ENCODE measurements around the gene UVRAG. TPM values are rescaled to one million over a fixed set of nuclear protein-coding genes. Genes with fewer than 3 reads are reported as not detected.

Gene UVRAG
- total RNA-seq, 4 donors from 2014 or later, result 27.3 to 38.7 (median 33.6) TPM

GRCh38 chr11:75980031-75980430 is 165.0 kb downstream of the UVRAG start:
- Histone ChIP-seq H3K4me1 (no peaks in the 10 kb centered on the region), H3K4me3 (no peak overlapping the region), H3K27me3 (no peaks in the 10 kb centered on the region), H3K36me3 (peaks cover 0 to 16% (median 0%) of the 10 kb centered on the region in 3 donors), H3K27ac (no peak overlapping the region), H3K9me3 (no peaks in the 10 kb centered on the region)
- WGBS, 2 donors, result 93 to 99% methylated on average over 2 of the region's 2 CpGs
- DNase-seq (ENCODE audit: low spot score in 2 of 2), result no peak
- TF ChIP-seq POLR2A (IDR thresholded peaks at IDR 0.05) (no peak), EP300 (IDR thresholded peaks at IDR 0.05) (no peak)
- TF ChIP-seq, protein P1, sequence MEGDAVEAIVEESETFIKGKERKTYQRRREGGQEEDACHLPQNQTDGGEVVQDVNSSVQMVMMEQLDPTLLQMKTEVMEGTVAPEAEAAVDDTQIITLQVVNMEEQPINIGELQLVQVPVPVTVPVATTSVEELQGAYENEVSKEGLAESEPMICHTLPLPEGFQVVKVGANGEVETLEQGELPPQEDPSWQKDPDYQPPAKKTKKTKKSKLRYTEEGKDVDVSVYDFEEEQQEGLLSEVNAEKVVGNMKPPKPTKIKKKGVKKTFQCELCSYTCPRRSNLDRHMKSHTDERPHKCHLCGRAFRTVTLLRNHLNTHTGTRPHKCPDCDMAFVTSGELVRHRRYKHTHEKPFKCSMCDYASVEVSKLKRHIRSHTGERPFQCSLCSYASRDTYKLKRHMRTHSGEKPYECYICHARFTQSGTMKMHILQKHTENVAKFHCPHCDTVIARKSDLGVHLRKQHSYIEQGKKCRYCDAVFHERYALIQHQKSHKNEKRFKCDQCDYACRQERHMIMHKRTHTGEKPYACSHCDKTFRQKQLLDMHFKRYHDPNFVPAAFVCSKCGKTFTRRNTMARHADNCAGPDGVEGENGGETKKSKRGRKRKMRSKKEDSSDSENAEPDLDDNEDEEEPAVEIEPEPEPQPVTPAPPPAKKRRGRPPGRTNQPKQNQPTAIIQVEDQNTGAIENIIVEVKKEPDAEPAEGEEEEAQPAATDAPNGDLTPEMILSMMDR (IDR thresholded peaks at IDR 0.05), result no peak

DNA sequence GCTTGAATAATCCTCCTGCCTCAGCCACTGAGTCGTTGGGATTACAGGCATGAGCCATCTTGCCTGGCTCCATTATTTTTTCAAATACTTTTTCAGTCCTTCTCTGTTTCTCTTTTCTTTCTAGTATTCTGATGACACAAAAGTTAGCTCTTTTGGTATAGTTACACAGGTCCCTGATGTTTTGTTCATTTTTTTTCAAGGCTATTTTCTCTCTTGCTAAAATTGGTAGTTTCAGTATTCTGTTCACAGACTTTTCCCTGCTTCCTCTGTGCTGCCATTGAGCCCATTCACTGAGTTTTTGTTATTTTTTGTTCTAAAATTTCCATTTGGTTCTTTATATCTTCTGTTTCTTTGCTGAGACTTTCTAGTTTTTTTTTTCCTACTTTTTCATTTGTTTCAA is 166.5 kb downstream of the UVRAG start:
- WGBS, 2 donors, result 90 to 100% methylated on average over 1 of the region's 1 CpG
- Histone ChIP-seq H3K4me3 (no peak overlapping the region), H3K4me1 (no peaks in the 10 kb centered on the region), H3K27ac (no peak overlapping the region), H3K27me3 (no peaks in the 10 kb centered on the region), H3K9me3 (no peaks in the 10 kb centered on the region), H3K36me3 (peaks cover 0 to 16% (median 0%) of the 10 kb centered on the region in 3 donors)
- TF ChIP-seq EP300 (IDR thresholded peaks at IDR 0.05) (no peak), POLR2A (IDR thresholded peaks at IDR 0.05) (no peak)
- TF ChIP-seq, protein P1 (IDR thresholded peaks at IDR 0.05), result no peak
- no peak for DNase-seq (ENCODE audit: low spot score in 2 of 2)

- TF ChIP-seq POLR2A (IDR thresholded peaks at IDR 0.05) (no peak), EP300 (IDR thresholded peaks at IDR 0.05) (no peak)
- TF ChIP-seq, protein P1 (IDR thresholded peaks at IDR 0.05), result no peak
- 85 to 92% methylated on average over 4 of the region's 4 CpGs for WGBS, 2 donors
- Histone ChIP-seq H3K36me3 (peaks cover 0 to 16% (median 0%) of the 10 kb centered on the region in 3 donors), H3K4me3 (no peak overlapping the region), H3K27ac (no peak overlapping the region), H3K4me1 (no peaks in the 10 kb centered on the region), H3K9me3 (no peaks in the 10 kb centered on the region), H3K27me3 (no peaks in the 10 kb centered on the region)
- no peak for DNase-seq (ENCODE audit: low spot score in 2 of 2)
Measured at GRCh38 chr11:75982309-75982708, 167.3 kb downstream of the UVRAG start.

GRCh38 chr11:75986966-75987365 is 172.0 kb downstream of the UVRAG start:
- 76 to 89% methylated on average over 2 of the region's 2 CpGs for WGBS, 2 donors
- Histone ChIP-seq H3K27ac (no peak overlapping the region), H3K9me3 (no peaks in the 10 kb centered on the region), H3K36me3 (peaks cover 0 to 24% (median 0%) of the 10 kb centered on the region in 3 donors), H3K4me1 (no peaks in the 10 kb centered on the region), H3K4me3 (no peak overlapping the region), H3K27me3 (no peaks in the 10 kb centered on the region)
- no peak for TF ChIP-seq EP300 (IDR thresholded peaks at IDR 0.05)
- DNase-seq (ENCODE audit: low spot score in 2 of 2), result no peak

- WGBS, 2 donors, result 75 to 76% methylated on average over 2 of the region's 2 CpGs
- peaks cover 0 to 2% (median 0%) of the 10 kb centered on the region in 3 donors for H3K36me3 ChIP-seq
Measured at GRCh38 chr11:75993126-75993525, 178.1 kb downstream of the UVRAG start.

More at GRCh38 chr11:75993126-75993525, 178.1 kb downstream of the UVRAG start:
- Histone ChIP-seq H3K4me1 (peaks cover 0 to 25% (median 0%) of the 10 kb centered on the region in 4 donors), H3K9me3 (no peaks in the 10 kb centered on the region), H3K27me3 (no peaks in the 10 kb centered on the region), H3K4me3 (no peak overlapping the region), H3K27ac (no peak overlapping the region)
- TF ChIP-seq EP300 (IDR thresholded peaks at IDR 0.05) (no peak), POLR2A (IDR thresholded peaks at IDR 0.05) (no peak)
- TF ChIP-seq, protein P1 (IDR thresholded peaks at IDR 0.05), result no peak
- DNase-seq (ENCODE audit: low spot score in 2 of 2), result no peak

Measured in tibial nerve (tissue), 4 donors.